22Rv1 (cell line): ENCODE measurements around the gene BLMH.

ENCODE experiments used
- ZFX ChIP-seq: fragments of 450-650 bp; IDR thresholded peaks from 2 replicates; pipeline ENCODE4 v1.6.1; 2017; ENCODE audit warnings: antibody characterized with exemption, borderline replicate concordance
- TF ChIP-seq, protein P1 (sequence below): fragments of 450-650 bp; IDR thresholded peaks from 2 replicates; pipeline ENCODE4 v1.5.1; 2017; ENCODE audit warnings: mild to moderate bottlenecking

DNA sequence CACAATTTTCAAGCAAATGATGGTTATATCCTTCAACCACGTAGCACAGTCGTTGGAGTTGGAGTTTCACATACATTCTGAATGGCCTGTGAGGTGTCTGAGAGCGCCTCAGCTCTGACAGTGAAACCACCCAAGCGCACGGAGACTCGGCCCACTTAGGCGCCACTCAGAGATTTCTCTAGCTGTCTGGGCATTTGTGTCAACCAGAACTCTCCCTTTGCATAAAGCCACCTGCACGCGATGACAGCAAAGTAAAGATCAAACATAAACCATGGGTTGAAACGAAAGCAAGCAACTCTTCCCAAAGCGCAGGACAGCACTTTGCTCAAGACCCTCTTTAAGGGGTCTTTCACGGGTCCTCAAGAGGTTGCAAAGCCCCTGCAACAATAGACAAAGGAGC is 56.8 kb downstream of the BLMH start:
- TF ChIP-seq, protein P1, sequence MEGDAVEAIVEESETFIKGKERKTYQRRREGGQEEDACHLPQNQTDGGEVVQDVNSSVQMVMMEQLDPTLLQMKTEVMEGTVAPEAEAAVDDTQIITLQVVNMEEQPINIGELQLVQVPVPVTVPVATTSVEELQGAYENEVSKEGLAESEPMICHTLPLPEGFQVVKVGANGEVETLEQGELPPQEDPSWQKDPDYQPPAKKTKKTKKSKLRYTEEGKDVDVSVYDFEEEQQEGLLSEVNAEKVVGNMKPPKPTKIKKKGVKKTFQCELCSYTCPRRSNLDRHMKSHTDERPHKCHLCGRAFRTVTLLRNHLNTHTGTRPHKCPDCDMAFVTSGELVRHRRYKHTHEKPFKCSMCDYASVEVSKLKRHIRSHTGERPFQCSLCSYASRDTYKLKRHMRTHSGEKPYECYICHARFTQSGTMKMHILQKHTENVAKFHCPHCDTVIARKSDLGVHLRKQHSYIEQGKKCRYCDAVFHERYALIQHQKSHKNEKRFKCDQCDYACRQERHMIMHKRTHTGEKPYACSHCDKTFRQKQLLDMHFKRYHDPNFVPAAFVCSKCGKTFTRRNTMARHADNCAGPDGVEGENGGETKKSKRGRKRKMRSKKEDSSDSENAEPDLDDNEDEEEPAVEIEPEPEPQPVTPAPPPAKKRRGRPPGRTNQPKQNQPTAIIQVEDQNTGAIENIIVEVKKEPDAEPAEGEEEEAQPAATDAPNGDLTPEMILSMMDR, result no peak
- TF ChIP-seq ZFX, result no peak
